IPS DF 4.7 (cell line): ENCODE data around the gene C1QL2.

Experiments used
- DNase-seq: peaks from one replicate; pipeline ENCODE4 v3.0.0-alpha.2; 2013; ENCODE audit warnings: low spot score; ENCODE audit errors: extremely low read depth

The C1QL2 gene

DNA sequence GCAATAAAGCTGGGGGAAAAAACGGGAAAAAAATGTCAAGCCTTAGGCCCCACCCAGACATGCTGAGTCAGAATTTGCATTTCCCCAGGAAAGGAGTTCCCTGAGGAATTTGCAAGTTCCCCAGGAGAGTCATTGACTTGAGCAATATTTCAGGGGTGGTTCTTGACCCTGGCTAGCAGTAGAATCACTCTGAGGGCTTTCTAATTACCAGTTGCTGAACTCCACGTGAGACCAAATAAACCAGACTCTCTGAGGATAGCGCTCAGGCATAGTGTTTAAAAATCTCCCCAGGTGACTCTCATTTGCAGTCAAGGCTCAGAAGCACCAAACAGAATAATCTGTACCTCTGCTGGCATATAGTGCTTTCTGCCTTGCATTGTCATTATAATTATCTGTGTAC, 48.7 kb downstream of the C1QL2 start:
- no peak for DNase-seq

DNA sequence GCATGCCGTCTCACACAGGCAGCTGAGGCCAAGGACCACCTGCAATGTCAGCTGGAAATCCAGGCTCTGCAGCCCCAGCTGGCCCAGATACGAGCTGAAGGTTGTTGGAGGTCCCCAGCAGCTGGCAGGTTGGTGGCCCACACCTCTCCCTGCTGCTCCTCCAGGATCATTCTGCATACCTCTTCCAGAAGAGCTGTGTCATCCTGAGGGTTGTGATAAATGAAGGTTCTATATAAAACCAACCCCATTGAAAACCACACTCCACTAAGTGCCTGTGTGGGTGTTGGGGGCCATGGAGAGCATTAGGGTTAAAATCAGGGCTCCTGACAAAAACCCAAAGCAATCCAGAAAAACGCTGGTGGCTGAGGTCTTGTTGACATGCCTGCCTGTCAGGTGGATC, 50.4 kb downstream of the C1QL2 start:
- DNase-seq: no peak

DNA sequence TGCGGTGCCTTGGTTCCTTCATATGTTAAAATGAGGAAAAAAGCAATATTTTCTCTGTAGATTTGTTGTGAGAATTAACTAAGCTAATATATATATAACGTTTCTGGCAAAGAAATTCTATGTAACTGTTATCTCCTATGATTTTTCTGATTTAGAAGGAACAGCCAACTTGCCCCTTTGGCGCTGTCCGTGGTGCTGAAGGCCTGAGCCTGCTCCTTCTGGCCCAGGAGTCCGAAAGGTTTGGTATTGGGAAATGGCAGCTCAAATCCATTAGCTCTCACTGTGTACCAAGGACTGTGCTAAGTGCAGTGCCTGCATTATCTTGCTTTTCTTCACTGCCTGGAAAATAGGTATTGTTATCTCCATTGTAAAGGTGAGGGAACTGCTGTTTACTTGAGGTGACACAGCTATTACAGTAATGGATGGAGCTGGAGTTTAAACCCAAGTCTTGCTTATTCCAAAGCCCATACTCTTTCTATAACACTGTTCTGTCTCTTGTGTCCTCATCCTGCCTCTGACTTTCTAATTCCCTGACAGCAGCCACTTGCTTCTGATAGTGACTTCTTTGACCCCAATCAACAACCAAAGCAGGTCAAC, 52.2 kb downstream of the C1QL2 start:
- no peak for DNase-seq
